SK-N-DZ (cell line): ENCODE data around the gene HSD3B1.
"Not testable (repeated sequence)": the region's sequence is repeated elsewhere in the genome, so short reads cannot be mapped to it uniquely, and the experiment has no call there.

Source experiments
- DNase-seq: peaks from one replicate; pipeline ENCODE4 v3.0.0-alpha.2; 2015; ENCODE audit warnings: low spot score

HSD3B1 gene

DNA sequence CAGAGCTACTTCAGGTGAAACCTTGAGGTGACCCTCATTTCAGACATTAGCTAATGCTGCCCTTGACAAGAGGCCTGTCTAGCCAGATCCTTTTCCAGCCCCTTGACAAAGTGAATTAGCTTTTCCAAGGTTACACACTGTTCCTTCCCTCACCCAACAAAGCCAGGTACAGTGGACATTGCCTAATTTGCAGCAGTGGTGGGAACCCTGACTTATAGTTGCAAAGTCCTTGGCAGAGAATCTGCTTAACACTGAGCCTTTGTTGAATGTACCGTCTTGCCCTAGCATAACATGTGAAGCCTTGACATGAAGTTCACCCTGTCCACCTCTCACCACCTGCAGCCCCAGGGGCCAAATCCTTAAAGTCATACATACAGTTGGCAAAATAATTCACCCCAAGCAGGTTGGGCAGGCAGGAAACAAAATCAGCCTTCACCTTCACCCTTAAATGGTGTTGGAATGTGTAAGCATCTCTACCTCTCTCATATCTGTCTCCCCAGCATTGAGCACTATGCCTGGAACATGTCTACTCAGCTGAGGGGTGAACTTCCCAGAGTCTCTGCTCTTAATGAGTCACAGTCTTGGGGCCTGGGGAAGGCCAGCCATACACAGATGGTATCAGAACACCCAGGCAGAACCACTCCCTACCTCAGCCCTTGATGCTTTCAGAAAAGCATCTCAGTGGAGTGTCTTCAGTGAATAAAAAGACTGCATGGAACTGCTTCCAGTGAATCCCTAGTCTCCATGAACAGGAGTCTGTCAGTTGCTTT, 46.5 kb downstream of the HSD3B1 start:
- DNase-seq = not testable (repeated sequence)

DNA sequence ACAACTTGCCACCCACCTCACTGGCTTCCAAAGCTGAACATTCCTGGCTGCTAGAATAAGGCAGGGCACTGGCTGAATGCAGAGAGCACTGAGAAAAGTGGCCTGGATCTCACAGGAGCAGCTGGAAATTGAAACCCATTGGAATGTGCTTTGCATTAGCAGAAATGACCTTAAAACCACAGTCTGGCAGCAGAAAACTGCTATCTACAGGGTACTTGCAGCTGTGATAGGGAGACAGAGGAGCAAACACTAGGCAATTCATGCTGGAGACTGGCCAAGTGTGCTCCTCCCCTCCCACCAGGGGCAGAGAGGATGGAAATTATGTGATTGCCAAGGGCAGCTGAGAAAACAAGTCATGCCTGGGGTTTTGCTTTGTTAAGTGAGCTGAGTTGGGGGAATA, 47.2 kb downstream of the HSD3B1 start:
- no peak for DNase-seq

DNA sequence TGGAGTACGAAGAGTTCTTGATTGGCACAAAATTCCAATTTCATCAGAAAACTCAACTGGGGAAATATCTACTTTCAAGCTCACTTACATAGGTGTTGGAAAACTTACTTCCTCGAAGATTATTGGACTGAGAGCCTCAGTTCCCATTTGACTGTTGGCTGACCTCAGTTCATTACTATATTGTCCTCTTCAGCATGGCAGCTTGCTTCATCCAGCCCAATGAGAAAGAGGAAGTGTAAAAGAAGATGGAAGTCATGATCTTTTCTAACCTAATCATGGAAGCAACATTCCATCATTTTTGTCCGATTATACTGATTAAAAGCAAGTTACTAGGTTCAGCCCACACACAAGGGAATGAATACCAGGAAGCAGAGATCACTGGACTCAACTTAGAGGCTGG, 49.4 kb downstream of the HSD3B1 start:
- DNase-seq = no peak

DNA sequence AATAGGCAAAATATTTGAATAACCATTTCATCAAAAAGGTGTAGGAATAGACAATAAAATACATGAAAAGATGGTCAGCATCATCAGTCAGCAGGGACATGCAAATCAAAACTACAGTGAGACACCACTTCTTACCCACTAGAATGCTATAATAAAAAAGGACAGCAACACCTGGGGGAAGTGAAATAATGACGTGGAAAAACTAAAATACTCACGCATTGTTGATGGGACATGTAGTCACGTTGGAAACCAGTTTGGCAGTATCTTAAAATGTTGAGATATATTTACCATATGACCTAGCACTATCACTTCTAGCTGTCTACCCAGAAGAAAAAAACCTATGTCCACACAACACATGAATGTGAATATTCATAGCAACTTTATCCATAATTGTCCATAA, 53.4 kb downstream of the HSD3B1 start:
- not testable (repeated sequence) for DNase-seq

DNA sequence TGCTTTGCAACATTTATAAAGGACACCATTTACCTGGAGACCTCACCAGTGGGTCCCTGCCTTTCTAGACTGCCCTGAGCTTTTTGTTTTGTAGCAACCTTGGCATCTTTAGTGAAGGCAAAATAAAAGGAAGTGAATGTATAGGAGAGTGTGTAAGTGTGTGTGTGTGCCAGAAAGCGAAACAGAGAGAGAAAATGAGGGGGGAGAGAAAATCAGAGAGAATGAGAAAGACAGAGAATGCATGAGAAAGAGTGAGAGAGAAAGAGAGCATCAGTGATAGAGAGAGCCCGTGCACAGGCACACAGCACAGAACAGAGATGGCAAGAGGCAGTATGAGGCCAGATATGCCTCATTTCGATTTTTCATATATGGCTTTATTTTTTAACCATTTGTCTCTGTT, 57.5 kb downstream of the HSD3B1 start:
- no peak for DNase-seq
